Fibroblast of lung (primary cell): ENCODE results near the gene NFATC2.

ENCODE experiments used
- CTCF ChIP-seq, 2 donors: IDR thresholded peaks in 1 of 2; conservative IDR thresholded peaks in 1 of 2; 1 replicate in 1 of 2; 2 replicates in 1 of 2; pipeline ENCODE4 v1.5.1; 2011 to 2012; ENCODE audit warnings: low read length in 2 of 2, control low read depth in 1 of 2, inconsistent platforms in 1 of 2, low read depth in 1 of 2, mild to moderate bottlenecking in 1 of 2
- EZH2 ChIP-seq: IDR thresholded peaks from 2 replicates; pipeline ENCODE4 v1.5.1; 2012; ENCODE audit warnings: low read length, control low read depth, mild to moderate bottlenecking; ENCODE audit errors: missing control alignments

GRCh38 chr20:51400051-51400926, 142.2 kb downstream of the NFATC2 start:
- TF ChIP-seq CTCF (conservative IDR thresholded peaks at IDR 0.05 in 1 of 2, IDR thresholded peaks at IDR 0.05 in 1 of 2; ENCODE audit: low read depth in 1 of 2, low read length in 2 of 2), result no peak
- TF ChIP-seq EZH2, result no peak
